KG1 (cell line): ENCODE results near the gene CAGE1.

Experiments
- DNase-seq: peaks from one replicate; lab custom pipeline; 2025; lab: John Stamatoyannopoulos, UW

Gene CAGE1

GRCh38 chr6:7309050-7309449 is 80.5 kb downstream of the CAGE1 start:
- no peak for DNase-seq

- DNase-seq, result no peak
Measured at GRCh38 chr6:7307533-7307932, 82.0 kb downstream of the CAGE1 start.

- no peak for DNase-seq
Measured at GRCh38 chr6:7304821-7305220, 84.7 kb downstream of the CAGE1 start.

- DNase-seq, result no peak
Measured at GRCh38 chr6:7301702-7302101, 87.8 kb downstream of the CAGE1 start.

GRCh38 chr6:7300926-7301325 is 88.6 kb downstream of the CAGE1 start:
- no peak for DNase-seq

- no peak for DNase-seq
Measured at GRCh38 chr6:7298113-7298512, 91.4 kb downstream of the CAGE1 start.

- no peak for DNase-seq
Measured at GRCh38 chr6:7296602-7297001, 92.9 kb downstream of the CAGE1 start.

- DNase-seq, result no peak
Measured at GRCh38 chr6:7295916-7296315, 93.6 kb downstream of the CAGE1 start.

GRCh38 chr6:7292596-7293255 is 96.8 kb downstream of the CAGE1 start:
- DNase-seq, result no peak

- no peak for DNase-seq
Measured at GRCh38 chr6:7290079-7290478, 99.5 kb downstream of the CAGE1 start.

- no peak for DNase-seq
Measured at GRCh38 chr6:7285416-7285815, 104.1 kb downstream of the CAGE1 start.

GRCh38 chr6:7283676-7284075 is 105.9 kb downstream of the CAGE1 start:
- no peak for DNase-seq

GRCh38 chr6:7282097-7282906 is 107.2 kb downstream of the CAGE1 start:
- no peak for DNase-seq
